Endothelial cell of umbilical vein (primary cell): ENCODE measurements around the gene OLFM1. TPM values are rescaled to one million over a fixed set of nuclear protein-coding genes. Genes with fewer than 3 reads are reported as not detected.

Experiments used
- BruUV-seq: library from RNA; stranded (reverse); fragments of 400-500 nt; replicated peaks from 2 replicates; lab custom pipeline; 2021; lab: Mats Ljungman, UMichigan
- CTCF ChIA-PET: fragments of 300-600, 350-600 bp; sonication (Branson Sonifier 250); formaldehyde crosslinking; loops from one replicate; lab custom pipeline; 2021; ENCODE audit warnings: antibody characterized with exemption, inconsistent platforms; lab: Charles Lee
- POLR2A ChIA-PET: fragments of 300-600, 350-600 bp; sonication (Branson Sonifier 250); formaldehyde crosslinking; loops from one replicate; lab custom pipeline; 2021; ENCODE audit warnings: antibody characterized with exemption, inconsistent platforms; lab: Charles Lee
- DNase-seq: peaks from one replicate; pipeline ENCODE4 v3.0.0-alpha.2; 2011; ENCODE audit warnings: low read depth, low spot score
- FAIRE-seq: peaks from 2 replicates; lab custom pipeline; 2011; peaks lifted over from hg19 to GRCh38; lab: Jason Lieb, UNC
- H2AFZ ChIP-seq: 2 replicates; pipeline ENCODE4 v1.6.0; 2012; ENCODE audit warnings: low read depth, low read length, control low read depth, inconsistent platforms
- H3K27ac ChIP-seq: 2 replicates; pipeline ENCODE4 v1.5.1; 2011; ENCODE audit warnings: low read depth, mild to moderate bottlenecking, control low read depth, low read length, moderate library complexity; ENCODE audit not compliant: insufficient read depth
- H3K27me3 ChIP-seq, 2 experiments: 2 replicates each; pipeline versions ENCODE4 v1.6.0 to v1.6.1; 2011; ENCODE audit warnings: low read length in 2 of 2, mixed read lengths in 1 of 2; ENCODE audit not compliant: control insufficient read depth in 2 of 2, insufficient read depth in 2 of 2
- H3K36me3 ChIP-seq, 2 experiments: 2 replicates in 1 of 2; 3 replicates in 1 of 2; pipeline ENCODE4 v1.5.1; 2011; ENCODE audit warnings: low read length in 2 of 2, mild to moderate bottlenecking in 1 of 2, moderate library complexity in 1 of 2; ENCODE audit not compliant: control insufficient read depth in 2 of 2, insufficient read depth in 2 of 2; ENCODE audit errors: extremely low read depth in 1 of 2
- H3K4me1 ChIP-seq: 3 replicates; pipeline ENCODE4 v1.5.1; 2011; ENCODE audit warnings: mild to moderate bottlenecking, low read length; ENCODE audit not compliant: control insufficient read depth, insufficient read depth; ENCODE audit errors: extremely low read depth
- H3K4me2 ChIP-seq: 2 replicates; pipeline ENCODE4 v1.6.1; 2011; ENCODE audit warnings: low read length, control low read depth, mixed read lengths; ENCODE audit not compliant: insufficient read depth
- H3K4me3 ChIP-seq, 3 experiments: fragments of 200-600 bp in 1 of 3; sonication (generic), shearing (Covaris generic) in 1 of 3; replicated peaks in 1 of 3; 2 replicates each; pipeline ENCODE4 v1.5.1; 2011 to 2016; ENCODE audit warnings: control low read depth in 3 of 3, low read length in 3 of 3, mild to moderate bottlenecking in 2 of 3, inconsistent platforms in 1 of 3, low read depth in 1 of 3, moderate library complexity in 1 of 3; ENCODE audit not compliant: insufficient read depth in 1 of 3
- H3K79me2 ChIP-seq: 2 replicates; pipeline ENCODE4 v1.6.0; 2012; ENCODE audit warnings: low read length, inconsistent platforms; ENCODE audit not compliant: control insufficient read depth, insufficient read depth
- H3K9ac ChIP-seq: replicated peaks from 2 replicates; pipeline ENCODE3; 2011; ENCODE audit warnings: low read length, control low read depth; ENCODE audit not compliant: insufficient read depth; ENCODE audit errors: extremely low read depth
- H3K9me1 ChIP-seq: replicated peaks from 3 replicates; pipeline ENCODE4 v1.6.0; 2011; ENCODE audit warnings: mild to moderate bottlenecking, low read length; ENCODE audit not compliant: control insufficient read depth, insufficient read depth; ENCODE audit errors: extremely low read depth
- H3K9me3 ChIP-seq: replicated peaks from 2 replicates; pipeline ENCODE4 v1.5.1; 2012; ENCODE audit warnings: low read length, inconsistent platforms; ENCODE audit not compliant: control insufficient read depth, insufficient read depth
- H4K20me1 ChIP-seq: replicated peaks from 2 replicates; pipeline ENCODE3; 2011; ENCODE audit warnings: mild to moderate bottlenecking, low read length; ENCODE audit not compliant: control insufficient read depth, insufficient read depth; ENCODE audit errors: extremely low read depth
- EZH2 ChIP-seq: IDR thresholded peaks from 2 replicates; pipeline ENCODE4 v1.6.1; 2012; ENCODE audit warnings: borderline replicate concordance, low read depth, mild to moderate bottlenecking, moderate library complexity, low read length, inconsistent platforms; ENCODE audit not compliant: severe bottlenecking
- FOS ChIP-seq: IDR thresholded peaks from 2 replicates; pipeline ENCODE4 v1.6.1; 2011; ENCODE audit warnings: mild to moderate bottlenecking, low read length, moderate library complexity, borderline replicate concordance; ENCODE audit not compliant: insufficient read depth
- MYC ChIP-seq: IDR thresholded peaks from one replicate; pipeline ENCODE4 v1.6.1; 2011; ENCODE audit warnings: mild to moderate bottlenecking, low read depth, low read length
- dilution Hi-C: fragments of 300-500 bp; cut with MboI; formaldehyde crosslinking; loops from one replicate; pipeline ENCODE4 v1.15.0; 2019; ENCODE audit warnings: low sequenced_read_pairs; ENCODE audit not compliant: extremely low pct_ligation_motif_present
- intact Hi-C: fragments of 100-400 bp; cut with micrococcal nuclease; formaldehyde crosslinking; loops from one replicate; pipeline ENCODE4 v1.10.0; 2022
- polyA plus RNA-seq, 4 experiments: library from polyadenylated mRNA; depleted of rRNA in 3 of 4; stranded (reverse) in 3 of 4; unstranded in 1 of 4; fragments of >200 nt; gene quantifications; 2 replicates each; pipeline versions ENCODE4 v1.2.1 to v1.2.3, GENCODE V29; 2011 to 2012; ENCODE audit warnings: missing spikeins in 1 of 4
- total RNA-seq: library from RNA; stranded (reverse); gene quantifications from 2 replicates; pipeline ENCODE4 v1.2.3, GENCODE V29; 2021
- TF ChIP-seq, protein P1 (sequence below), 2 donors: IDR thresholded peaks; 1 replicate in 1 of 2; 2 replicates in 1 of 2; pipeline ENCODE4 v1.5.1; 2011; ENCODE audit warnings: low read length in 2 of 2, mild to moderate bottlenecking in 2 of 2, moderate library complexity in 2 of 2, control low read depth in 1 of 2, inconsistent platforms in 1 of 2, low read depth in 1 of 2; ENCODE audit not compliant: insufficient read depth in 1 of 2; ENCODE audit errors: extremely low read depth in 1 of 2
- TF ChIP-seq, protein P2 (sequence below): IDR thresholded peaks from 2 replicates; pipeline ENCODE4 v1.6.1; 2011; ENCODE audit not compliant: insufficient read depth, insufficient read length

The OLFM1 gene
- total and polyA plus RNA-seq, 2 donors (not counting 3 experiments of a cell fraction or from before 2014, with no cell fraction given): 0.07 to 0.95 TPM

DNA sequence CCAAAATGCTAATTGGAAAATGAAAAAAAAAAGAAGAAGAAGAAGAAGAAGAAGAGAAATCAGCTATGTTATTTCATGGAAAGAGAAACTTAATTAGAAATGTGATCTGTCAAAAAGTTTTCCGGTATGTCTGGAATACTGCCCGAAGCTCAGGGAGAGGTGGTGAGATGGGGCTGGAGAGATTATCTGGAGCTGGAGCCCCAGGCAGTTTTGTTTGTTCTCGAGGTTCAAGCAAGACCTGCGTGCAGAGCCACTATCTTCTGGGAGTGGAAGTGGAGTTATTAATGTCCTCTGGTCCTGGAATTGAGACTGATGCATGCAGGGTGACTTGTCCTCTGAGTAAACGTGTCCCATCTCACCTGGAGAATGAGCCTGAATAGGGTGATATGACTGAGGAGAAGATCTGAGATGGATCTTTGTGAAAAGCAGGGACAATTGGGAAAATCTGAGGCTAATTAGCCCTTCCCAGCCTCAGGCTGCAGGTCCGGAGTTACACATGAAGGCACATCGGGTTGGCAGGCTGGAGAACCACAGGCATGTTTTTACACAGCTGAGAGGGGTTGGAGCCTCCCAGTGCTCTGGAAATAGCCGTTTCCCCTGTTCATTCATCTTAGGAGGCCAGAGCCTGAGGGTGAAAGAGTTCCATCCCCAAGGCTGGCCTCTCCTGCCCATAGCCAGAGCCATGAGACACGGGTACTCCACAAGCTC is 70.5 kb downstream of the OLFM1 start:
- Histone ChIP-seq H3K36me3 (no peaks in the 10 kb centered on the region), H3K27me3 (no peaks in the 10 kb centered on the region), H3K27ac (no peak overlapping the region), H3K9me1 (no peaks in the 10 kb centered on the region), H3K79me2 (no peaks in the 10 kb centered on the region), H2AFZ (no peak overlapping the region), H3K4me3 (no peak overlapping the region), H3K9me3 (peaks cover 6% of the 10 kb centered on the region), H3K4me1 (no peaks in the 10 kb centered on the region), H3K9ac (no peak overlapping the region), H4K20me1 (no peaks in the 10 kb centered on the region), H3K4me2 (no peak overlapping the region)
- dilution Hi-C loops: no loop called here
- FAIRE-seq (no peak), DNase-seq (no peak)
- CTCF ChIA-PET: no interaction called here
- TF ChIP-seq FOS (no peak), EZH2 (no peak), MYC (no peak)
- TF ChIP-seq, protein P1, sequence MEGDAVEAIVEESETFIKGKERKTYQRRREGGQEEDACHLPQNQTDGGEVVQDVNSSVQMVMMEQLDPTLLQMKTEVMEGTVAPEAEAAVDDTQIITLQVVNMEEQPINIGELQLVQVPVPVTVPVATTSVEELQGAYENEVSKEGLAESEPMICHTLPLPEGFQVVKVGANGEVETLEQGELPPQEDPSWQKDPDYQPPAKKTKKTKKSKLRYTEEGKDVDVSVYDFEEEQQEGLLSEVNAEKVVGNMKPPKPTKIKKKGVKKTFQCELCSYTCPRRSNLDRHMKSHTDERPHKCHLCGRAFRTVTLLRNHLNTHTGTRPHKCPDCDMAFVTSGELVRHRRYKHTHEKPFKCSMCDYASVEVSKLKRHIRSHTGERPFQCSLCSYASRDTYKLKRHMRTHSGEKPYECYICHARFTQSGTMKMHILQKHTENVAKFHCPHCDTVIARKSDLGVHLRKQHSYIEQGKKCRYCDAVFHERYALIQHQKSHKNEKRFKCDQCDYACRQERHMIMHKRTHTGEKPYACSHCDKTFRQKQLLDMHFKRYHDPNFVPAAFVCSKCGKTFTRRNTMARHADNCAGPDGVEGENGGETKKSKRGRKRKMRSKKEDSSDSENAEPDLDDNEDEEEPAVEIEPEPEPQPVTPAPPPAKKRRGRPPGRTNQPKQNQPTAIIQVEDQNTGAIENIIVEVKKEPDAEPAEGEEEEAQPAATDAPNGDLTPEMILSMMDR (IDR thresholded peaks at IDR 0.05; ENCODE audit: extremely low read depth in 1 of 2, insufficient read depth in 1 of 2, low read depth in 1 of 2, low read length in 2 of 2): no peak
- POLR2A ChIA-PET: no interaction called here
- no TSS peak for BruUV-seq
- intact Hi-C loops: no loop called here

DNA sequence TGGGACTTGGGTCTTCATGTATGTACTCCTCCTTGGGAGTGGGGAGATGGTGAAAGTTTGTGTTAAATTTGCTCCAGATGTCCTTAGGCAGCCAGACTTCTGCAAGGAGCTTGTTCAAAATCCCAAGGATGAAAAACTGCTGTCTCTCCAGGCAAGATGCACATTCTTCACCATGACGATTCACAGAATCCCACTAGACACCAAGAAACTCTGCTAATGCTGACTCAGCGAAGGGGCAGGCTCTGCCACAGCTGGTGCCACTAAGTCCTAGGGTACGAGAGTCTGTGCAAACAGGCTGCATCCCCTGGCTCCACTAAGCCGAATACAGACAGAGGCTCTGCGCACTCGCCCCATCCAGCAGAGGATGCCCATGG is 71.1 kb downstream of the OLFM1 start:
- no peak overlapping the region for H3K4me2 ChIP-seq
- BruUV-seq: no TSS peak
- intact Hi-C loops: no loop called here
- peaks cover 4% of the 10 kb centered on the region for H3K9me3 ChIP-seq
- no peaks in the 10 kb centered on the region for H3K36me3 ChIP-seq
- ChIA-PET CTCF (no interaction called here), POLR2A (no interaction called here)
- DNase-seq (no peak), FAIRE-seq (no peak)
- dilution Hi-C loops: no loop called here
- no peak overlapping the region for H3K27ac ChIP-seq
- no peak overlapping the region for H2AFZ ChIP-seq
- H3K79me2 ChIP-seq: no peaks in the 10 kb centered on the region
- TF ChIP-seq, protein P2, sequence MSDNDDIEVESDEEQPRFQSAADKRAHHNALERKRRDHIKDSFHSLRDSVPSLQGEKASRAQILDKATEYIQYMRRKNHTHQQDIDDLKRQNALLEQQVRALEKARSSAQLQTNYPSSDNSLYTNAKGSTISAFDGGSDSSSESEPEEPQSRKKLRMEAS: no peak
- no peak for TF ChIP-seq FOS
- H4K20me1 ChIP-seq: no peaks in the 10 kb centered on the region
- no peaks in the 10 kb centered on the region for H3K9me1 ChIP-seq
- H3K27me3 ChIP-seq: no peaks in the 10 kb centered on the region
- no peak overlapping the region for H3K4me3 ChIP-seq
- no peak overlapping the region for H3K9ac ChIP-seq
- H3K4me1 ChIP-seq: no peaks in the 10 kb centered on the region
